ENCODE results near the gene ADGRB2. TPM values are rescaled to one million over a fixed set of nuclear protein-coding genes. Genes with fewer than 3 reads are reported as not detected.
A peak's percentile ranks its signal among the peaks of the same experiment; 100 is the strongest.
"Not testable (repeated sequence)": the region's sequence is repeated elsewhere in the genome, so short reads cannot be mapped to it uniquely, and the experiment has no call there.

ADGRB2 gene
- total and polyA plus RNA-seq, 2 donors: 6.1 to 13.4 TPM

DNA sequence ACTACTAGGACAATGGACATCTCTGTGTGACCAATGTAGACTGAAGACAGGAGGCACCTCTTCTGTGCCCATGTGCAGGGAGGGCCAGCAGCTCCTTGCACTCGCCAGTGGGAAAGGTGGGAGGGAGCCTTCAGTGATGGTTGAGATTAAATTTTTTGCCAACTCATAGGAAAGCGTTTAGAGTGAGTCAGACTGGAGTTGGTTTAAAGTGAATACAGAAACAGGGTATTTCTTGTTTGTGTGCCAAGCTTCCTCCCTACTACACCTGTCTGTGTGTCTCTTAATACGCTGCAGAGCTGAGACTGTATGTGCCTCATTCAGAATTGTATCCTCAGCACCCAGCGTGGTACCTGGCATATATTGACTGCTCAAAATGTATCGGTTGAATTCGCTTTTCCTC, 46.8 kb downstream of the ADGRB2 start:
- H3K4me3 ChIP-seq (ENCODE audit: low read depth, low read length): no peak overlapping the region
- H3K36me3 ChIP-seq (ENCODE audit: insufficient read depth): no peaks in the 10 kb centered on the region
- H3K4me1 ChIP-seq (ENCODE audit: insufficient read depth): no peaks in the 10 kb centered on the region
- 79% methylated on average over 6 of the region's 6 CpGs for WGBS
- no peak for DNase-seq (ENCODE audit: extremely low spot score)
- H3K27ac ChIP-seq (ENCODE audit: low read depth): no peak overlapping the region

DNA sequence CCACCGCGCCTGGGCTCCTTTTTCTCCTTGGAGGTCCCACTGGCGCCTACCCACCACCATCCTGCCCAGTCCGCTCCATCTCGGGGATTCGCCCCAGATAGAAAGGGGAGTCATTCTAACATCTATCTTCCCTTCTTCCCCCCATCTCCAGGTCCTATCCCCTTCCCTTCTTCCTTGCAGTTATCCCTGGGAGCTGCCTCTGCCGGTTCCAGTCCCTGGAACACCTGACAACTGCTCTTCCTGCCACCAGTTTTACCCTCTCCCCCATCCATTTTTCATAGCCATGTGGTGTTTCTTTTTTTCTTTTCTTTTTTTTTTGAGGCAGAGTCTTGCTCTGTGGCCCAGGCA, 48.3 kb downstream of the ADGRB2 start:
- no peak for DNase-seq (ENCODE audit: extremely low spot score)
- H3K4me1 ChIP-seq (ENCODE audit: insufficient read depth): no peaks in the 10 kb centered on the region
- no peak overlapping the region for H3K27ac ChIP-seq (ENCODE audit: low read depth)
- 8% methylated on average over 7 of the region's 7 CpGs for WGBS
- no peak overlapping the region for H3K4me3 ChIP-seq (ENCODE audit: low read depth, low read length)
- no peaks in the 10 kb centered on the region for H3K36me3 ChIP-seq (ENCODE audit: insufficient read depth)

DNA sequence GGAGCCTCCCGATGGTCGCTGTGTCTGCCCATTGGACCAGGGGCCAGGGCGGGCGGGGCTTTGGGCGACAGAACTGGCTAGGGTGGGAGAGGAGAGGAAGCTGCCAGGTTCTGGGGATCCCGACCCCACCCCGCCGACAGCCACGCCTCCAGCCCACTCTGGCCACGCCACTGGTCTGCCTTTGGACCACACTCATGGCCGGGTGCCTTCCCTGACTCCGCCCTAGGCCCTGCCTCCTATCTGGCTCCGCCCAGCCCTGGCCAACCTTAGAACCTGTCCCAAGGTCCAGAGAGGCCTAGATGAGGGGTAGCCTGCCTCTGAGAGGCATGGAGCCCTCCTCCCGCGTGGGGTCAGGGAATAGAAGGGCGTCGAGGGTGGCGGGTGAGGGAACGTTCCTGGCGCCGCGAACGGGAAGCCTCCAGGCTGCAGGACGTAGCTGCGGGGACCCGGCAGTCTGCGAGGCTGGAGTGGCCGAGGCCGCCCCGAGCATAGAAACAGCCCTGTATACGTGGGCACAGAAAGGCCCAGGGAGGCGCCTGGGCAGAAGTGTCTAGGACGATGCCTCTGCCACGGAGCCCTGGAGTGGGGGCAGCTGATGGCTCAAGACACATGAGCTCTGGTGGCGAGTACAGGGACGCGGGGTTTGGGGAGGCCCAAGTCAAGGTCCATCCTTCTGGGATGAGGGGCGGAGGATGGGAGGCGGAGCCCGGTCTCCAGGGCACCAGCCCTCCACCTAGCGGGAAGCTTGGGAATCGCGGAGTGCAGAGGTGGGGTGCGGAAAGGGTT, 48.9 kb downstream of the ADGRB2 start:
- 1% methylated on average over 44 of the region's 44 CpGs for WGBS
- H3K4me1 ChIP-seq (ENCODE audit: insufficient read depth): no peaks in the 10 kb centered on the region
- H3K4me3 ChIP-seq (ENCODE audit: low read depth, low read length): peak overlapping the region; percentile 20
- H3K27ac ChIP-seq (ENCODE audit: low read depth): peak overlapping the region; percentile 92
- no peaks in the 10 kb centered on the region for H3K36me3 ChIP-seq (ENCODE audit: insufficient read depth)
- peak; percentile 91 for DNase-seq (ENCODE audit: extremely low spot score)

- Histone ChIP-seq H3K4me1 (ENCODE audit: insufficient read depth) (no peaks in the 10 kb centered on the region), H3K4me3 (ENCODE audit: low read depth, low read length) (peak overlapping the region; percentile 20), H3K27ac (ENCODE audit: low read depth) (peak overlapping the region; percentile 92), H3K36me3 (ENCODE audit: insufficient read depth) (no peaks in the 10 kb centered on the region)
- DNase-seq (ENCODE audit: extremely low spot score): peak; percentile 50
- WGBS: 2% methylated on average over 39 of the region's 39 CpGs
Measured at GRCh38 chr1:31714442-31715086, 49.6 kb downstream of the ADGRB2 start.

GRCh38 chr1:31712630-31713029, 51.5 kb downstream of the ADGRB2 start:
- H3K4me3 ChIP-seq (ENCODE audit: low read depth, low read length): no peak overlapping the region
- WGBS: 4% methylated on average over 1 of the region's 1 CpG
- H3K36me3 ChIP-seq (ENCODE audit: insufficient read depth): no peaks in the 10 kb centered on the region
- no peak overlapping the region for H3K27ac ChIP-seq (ENCODE audit: low read depth)
- DNase-seq (ENCODE audit: extremely low spot score): peak; percentile 45
- H3K4me1 ChIP-seq (ENCODE audit: insufficient read depth): no peaks in the 10 kb centered on the region

- WGBS: 30% methylated on average over 4 of the region's 4 CpGs
- Histone ChIP-seq H3K27ac (ENCODE audit: low read depth) (no peak overlapping the region), H3K4me3 (ENCODE audit: low read depth, low read length) (no peak overlapping the region), H3K4me1 (ENCODE audit: insufficient read depth) (no peaks in the 10 kb centered on the region), H3K36me3 (ENCODE audit: insufficient read depth) (no peaks in the 10 kb centered on the region)
- DNase-seq (ENCODE audit: extremely low spot score): no peak
Measured at GRCh38 chr1:31712068-31712467, 52.1 kb downstream of the ADGRB2 start.

DNA sequence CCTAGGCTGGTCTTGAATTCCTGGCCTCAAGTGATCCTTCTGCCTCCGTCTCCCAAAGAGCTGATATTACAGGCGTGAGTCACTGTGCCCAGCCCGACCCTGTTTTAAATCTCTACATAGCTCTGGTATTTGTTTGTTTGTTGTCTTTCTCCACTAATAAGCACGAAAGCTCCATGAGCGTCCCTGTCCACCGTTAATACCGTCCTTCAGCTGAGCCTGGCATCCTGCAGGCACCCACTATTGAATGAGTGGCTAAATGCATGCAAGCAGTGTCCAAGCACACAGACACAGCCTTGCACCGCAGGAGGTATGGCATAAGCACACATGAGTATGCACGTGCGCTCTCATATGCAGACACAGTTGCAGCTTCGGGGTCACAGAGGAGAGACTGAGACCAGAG, 55.8 kb downstream of the ADGRB2 start:
- Histone ChIP-seq H3K4me3 (ENCODE audit: low read depth, low read length) (no peak overlapping the region), H3K36me3 (ENCODE audit: insufficient read depth) (no peaks in the 10 kb centered on the region), H3K27ac (ENCODE audit: low read depth) (no peak overlapping the region), H3K4me1 (ENCODE audit: insufficient read depth) (no peaks in the 10 kb centered on the region)
- 67% methylated on average over 11 of the region's 11 CpGs for whole genome bisulfite sequencing
- DNase-seq (ENCODE audit: extremely low spot score): no peak

- DNase-seq (ENCODE audit: extremely low spot score): no peak
- no peak overlapping the region for H3K27ac ChIP-seq (ENCODE audit: low read depth)
- 44% methylated on average over 5 of the region's 5 CpGs for WGBS
- no peak overlapping the region for H3K4me3 ChIP-seq (ENCODE audit: low read depth, low read length)
- H3K36me3 ChIP-seq (ENCODE audit: insufficient read depth): no peaks in the 10 kb centered on the region
- H3K4me1 ChIP-seq (ENCODE audit: insufficient read depth): no peaks in the 10 kb centered on the region
Measured at GRCh38 chr1:31707711-31708110, 56.4 kb downstream of the ADGRB2 start.

DNA sequence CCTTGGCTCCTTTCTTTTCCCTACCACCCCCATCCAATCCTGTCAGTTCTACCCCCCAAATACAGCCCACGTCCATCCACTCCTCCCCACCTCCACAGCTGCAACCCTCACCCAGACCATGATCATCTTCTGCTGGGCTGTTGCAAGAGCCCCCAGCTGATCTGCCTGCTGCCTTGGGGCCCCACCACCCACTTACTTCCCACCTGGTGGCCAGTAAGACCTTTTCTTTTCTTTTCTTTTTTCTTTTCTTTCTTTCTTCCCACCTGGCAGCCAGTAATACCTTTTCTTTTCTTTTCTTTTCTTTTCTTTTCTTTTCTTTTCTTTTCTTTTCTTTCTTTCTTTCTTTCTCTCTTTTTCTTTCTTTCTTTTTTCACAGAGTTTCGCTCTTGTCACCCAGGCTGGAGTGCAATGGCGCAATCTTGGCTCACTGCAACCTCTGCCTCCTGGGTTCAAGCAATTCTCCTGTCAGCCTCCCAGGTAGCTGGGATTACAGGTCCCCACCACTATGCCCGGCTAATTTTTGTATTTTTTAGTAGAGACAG, 57.0 kb downstream of the ADGRB2 start:
- not testable (repeated sequence) for H3K27ac ChIP-seq (ENCODE audit: low read depth); H3K36me3 ChIP-seq (ENCODE audit: insufficient read depth); DNase-seq (ENCODE audit: extremely low spot score); H3K4me3 ChIP-seq (ENCODE audit: low read depth, low read length); H3K4me1 ChIP-seq (ENCODE audit: insufficient read depth)
- WGBS: 85% methylated on average over 4 of the region's 4 CpGs

DNA sequence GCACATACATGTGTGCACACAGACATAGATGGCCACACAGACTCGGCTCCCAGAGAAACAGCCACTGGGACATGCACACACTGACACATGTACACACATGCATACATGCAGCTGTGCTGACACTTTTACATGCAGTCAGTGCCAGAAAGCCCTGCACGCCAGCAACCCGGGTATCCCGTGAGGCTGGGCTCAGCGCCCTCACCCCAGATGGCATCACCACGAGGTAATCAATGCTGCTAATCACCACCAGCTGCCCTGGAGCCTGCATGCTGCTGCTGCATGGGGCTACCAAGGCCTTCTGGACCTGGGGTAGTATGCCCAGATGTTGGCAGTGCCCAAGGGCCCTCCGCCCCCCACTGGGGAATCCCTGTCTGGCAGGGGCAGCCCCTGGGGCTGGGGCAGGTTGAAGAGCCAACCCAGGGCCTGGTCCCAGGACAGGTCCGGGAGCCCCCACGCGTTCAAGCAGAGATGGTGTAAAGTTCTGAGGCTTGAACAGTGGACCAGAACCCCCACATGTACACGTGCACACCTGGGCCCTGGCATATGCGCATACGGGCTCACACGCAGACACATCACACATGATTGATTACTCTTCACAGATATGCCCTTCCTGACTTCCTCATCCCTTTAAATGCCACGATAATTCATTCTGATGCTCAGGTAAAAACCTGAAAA, 57.6 kb downstream of the ADGRB2 start:
- no peak overlapping the region for H3K27ac ChIP-seq (ENCODE audit: low read depth)

GRCh38 chr1:31705080-31705866, 58.9 kb downstream of the ADGRB2 start:
- 23% methylated on average over 23 of the region's 23 CpGs for whole genome bisulfite sequencing
- no peaks in the 10 kb centered on the region for H3K4me1 ChIP-seq (ENCODE audit: insufficient read depth)
- no peak for DNase-seq (ENCODE audit: extremely low spot score)
- no peaks in the 10 kb centered on the region for H3K36me3 ChIP-seq (ENCODE audit: insufficient read depth)
- peak overlapping the region; percentile 77 for H3K27ac ChIP-seq (ENCODE audit: low read depth)
- H3K4me3 ChIP-seq (ENCODE audit: low read depth, low read length): no peak overlapping the region

More for the DNA sequence above, 57.6 kb downstream of the ADGRB2 start:
- H3K4me1 ChIP-seq (ENCODE audit: insufficient read depth): no peaks in the 10 kb centered on the region
- no peak overlapping the region for H3K4me3 ChIP-seq (ENCODE audit: low read depth, low read length)
- DNase-seq (ENCODE audit: extremely low spot score): no peak
- 80% methylated on average over 15 of the region's 15 CpGs for WGBS
- H3K36me3 ChIP-seq (ENCODE audit: insufficient read depth): no peaks in the 10 kb centered on the region

DNA sequence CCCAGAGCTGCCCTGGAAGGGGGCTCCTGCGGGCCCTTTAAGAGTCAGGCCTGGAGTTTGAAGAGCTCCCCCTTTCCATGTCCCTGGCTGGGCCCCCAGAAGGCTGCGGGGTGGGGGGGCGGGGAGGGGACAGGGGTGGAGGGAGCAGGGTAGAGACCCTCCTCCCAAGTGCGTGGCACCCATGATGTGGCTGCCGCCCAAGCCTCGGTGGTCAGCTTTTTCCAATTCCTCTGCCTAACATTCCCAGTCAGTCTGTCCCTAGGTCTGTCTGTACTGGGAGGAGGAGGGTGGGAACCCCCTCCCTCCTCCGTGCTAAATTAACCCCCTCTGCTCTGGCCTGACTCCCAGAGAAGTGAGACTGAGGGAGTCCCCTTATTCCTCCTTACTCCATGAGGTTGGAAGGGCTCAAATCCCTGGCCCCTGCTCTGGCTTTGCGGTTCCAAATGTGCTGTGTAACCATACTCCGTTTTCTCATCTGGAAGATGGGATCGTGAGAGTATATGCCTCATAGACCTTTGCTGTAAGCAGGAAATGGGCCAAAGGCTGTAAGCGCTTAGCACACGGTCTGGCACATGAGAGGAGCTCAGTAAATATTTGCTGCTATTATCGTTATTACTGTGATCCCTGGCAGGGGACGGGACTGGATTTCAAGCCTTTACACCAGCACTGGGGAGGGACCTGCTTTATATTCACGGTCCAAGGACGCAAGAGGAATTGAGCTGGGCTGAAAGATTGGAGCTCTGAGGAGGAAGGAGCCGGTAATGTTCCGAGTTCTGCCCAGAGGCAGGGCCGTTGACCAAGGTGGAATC, 59.7 kb downstream of the ADGRB2 start:
- no peaks in the 10 kb centered on the region for H3K4me1 ChIP-seq (ENCODE audit: insufficient read depth)
- no peak for DNase-seq (ENCODE audit: extremely low spot score)

More for the DNA sequence above, 59.7 kb downstream of the ADGRB2 start:
- WGBS: 6% methylated on average over 19 of the region's 19 CpGs
- H3K4me3 ChIP-seq (ENCODE audit: low read depth, low read length): peak overlapping the region; percentile 46
- H3K36me3 ChIP-seq (ENCODE audit: insufficient read depth): no peaks in the 10 kb centered on the region
- peak overlapping the region; percentile 77 for H3K27ac ChIP-seq (ENCODE audit: low read depth)

Measured in urinary bladder (tissue), 4 donors.